Bronchial epithelial cell (primary cell): Measurements from ENCODE around the gene FOXN3. TPM values are rescaled to one million over a fixed set of nuclear protein-coding genes. Genes with fewer than 3 reads are reported as not detected.
"Not testable (repeated sequence)": the region's sequence is repeated elsewhere in the genome, so short reads cannot be mapped to it uniquely, and the experiment has no call there.

Experiments
- DNase-seq: peaks from one replicate; pipeline ENCODE4 v3.0.0-alpha.2; 2010; ENCODE audit warnings: low read depth
- FAIRE-seq: peaks from 2 replicates; lab custom pipeline; 2011; peaks lifted over from hg19 to GRCh38; lab: Jason Lieb, UNC
- H3K27me3 ChIP-seq: 2 replicates; pipeline ENCODE4 v1.5.1; 2011; ENCODE audit warnings: low read length; ENCODE audit not compliant: control insufficient read depth, insufficient read depth
- H3K36me3 ChIP-seq: 2 replicates; pipeline ENCODE4 v1.5.1; 2011; ENCODE audit warnings: low read length; ENCODE audit not compliant: control insufficient read depth, insufficient read depth
- H3K4me3 ChIP-seq: 2 replicates; pipeline ENCODE4 v1.5.1; 2011; ENCODE audit warnings: mild to moderate bottlenecking, low read depth, low read length, control low read depth
- CTCF ChIP-seq: IDR thresholded peaks from 2 replicates; pipeline ENCODE4 v1.5.1; 2011; ENCODE audit warnings: mild to moderate bottlenecking, moderate library complexity, low read length, control low read depth, inconsistent platforms; ENCODE audit not compliant: insufficient read depth, severe bottlenecking
- total RNA-seq: library from RNA; depleted of rRNA; stranded (reverse); fragments of >200 nt; gene quantifications from 2 replicates; pipeline ENCODE4 v1.2.1, GENCODE V29; 2014

FOXN3 gene
- total RNA-seq, 1 donor from 2014 or later: 5.8 TPM

GRCh38 chr14:89123851-89124250 is 293.2 kb downstream of the FOXN3 start:
- DNase-seq: no peak
- H3K27me3 ChIP-seq: peaks cover 5% of the 10 kb centered on the region
- FAIRE-seq: no peak
- H3K36me3 ChIP-seq: no peaks in the 10 kb centered on the region
- no peak for TF ChIP-seq CTCF
- H3K4me3 ChIP-seq: no peak overlapping the region

DNA sequence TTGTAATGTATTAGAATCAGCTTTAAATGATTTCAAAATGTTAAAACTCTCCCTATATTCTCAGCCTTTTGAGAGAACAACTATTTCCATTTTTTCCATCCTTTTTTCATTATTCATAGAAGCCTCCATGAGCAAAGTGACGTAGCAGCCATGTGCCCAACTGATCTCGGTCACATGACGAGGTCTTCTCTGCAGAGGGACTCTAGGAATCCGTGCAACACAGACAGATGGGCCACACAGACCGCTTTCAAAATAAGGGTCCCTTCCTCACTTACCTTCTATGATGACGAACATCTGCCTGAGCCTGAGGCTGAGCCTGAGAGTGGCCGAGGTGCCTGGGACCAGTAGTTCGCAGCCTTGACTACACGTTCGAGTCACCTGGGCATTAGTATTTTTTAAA is 293.8 kb downstream of the FOXN3 start:
- no peak for DNase-seq
- no peak overlapping the region for H3K4me3 ChIP-seq
- no peak for FAIRE-seq
- no peak for TF ChIP-seq CTCF
- no peaks in the 10 kb centered on the region for H3K36me3 ChIP-seq
- peaks cover 5% of the 10 kb centered on the region for H3K27me3 ChIP-seq

GRCh38 chr14:89121968-89122620 is 294.9 kb downstream of the FOXN3 start:
- H3K36me3 ChIP-seq: no peaks in the 10 kb centered on the region
- DNase-seq (no peak), FAIRE-seq (no peak)
- H3K4me3 ChIP-seq: no peak overlapping the region
- TF ChIP-seq CTCF: no peak
- H3K27me3 ChIP-seq: peaks cover 5% of the 10 kb centered on the region

DNA sequence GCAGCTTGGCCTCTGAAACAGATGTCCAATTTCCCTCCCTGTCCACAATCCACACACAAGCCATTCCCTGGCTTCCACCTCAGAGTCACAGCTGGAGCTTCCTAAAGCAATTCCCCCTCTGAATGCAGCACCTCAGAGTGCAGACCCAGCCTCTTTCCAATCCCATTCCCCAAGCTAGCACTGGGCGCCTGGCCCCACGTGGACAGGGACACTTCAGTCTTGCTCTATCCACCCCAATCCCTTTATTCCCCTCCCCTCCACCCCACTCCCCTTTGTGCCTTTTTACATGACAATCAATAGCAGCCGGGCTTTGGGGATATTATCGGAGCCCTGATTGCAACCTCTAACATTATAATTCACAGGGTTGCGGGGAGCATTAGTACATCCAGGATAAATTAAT is 300.0 kb downstream of the FOXN3 start:
- no peak for TF ChIP-seq CTCF

GRCh38 chr14:89114109-89114508 is 302.9 kb downstream of the FOXN3 start:
- H3K4me3 ChIP-seq: no peak overlapping the region
- TF ChIP-seq CTCF: no peak
- FAIRE-seq (no peak), DNase-seq (no peak)
- H3K36me3 ChIP-seq: no peaks in the 10 kb centered on the region
- H3K27me3 ChIP-seq: no peaks in the 10 kb centered on the region

More for the DNA sequence above, 300.0 kb downstream of the FOXN3 start:
- FAIRE-seq (no peak), DNase-seq (no peak)
- no peak overlapping the region for H3K4me3 ChIP-seq
- no peaks in the 10 kb centered on the region for H3K36me3 ChIP-seq
- H3K27me3 ChIP-seq: peaks cover 4% of the 10 kb centered on the region

GRCh38 chr14:89112720-89113119 is 304.3 kb downstream of the FOXN3 start:
- H3K36me3 ChIP-seq: no peaks in the 10 kb centered on the region
- DNase-seq (no peak), FAIRE-seq (no peak)
- no peak overlapping the region for H3K4me3 ChIP-seq
- H3K27me3 ChIP-seq: no peaks in the 10 kb centered on the region
- TF ChIP-seq CTCF: no peak

DNA sequence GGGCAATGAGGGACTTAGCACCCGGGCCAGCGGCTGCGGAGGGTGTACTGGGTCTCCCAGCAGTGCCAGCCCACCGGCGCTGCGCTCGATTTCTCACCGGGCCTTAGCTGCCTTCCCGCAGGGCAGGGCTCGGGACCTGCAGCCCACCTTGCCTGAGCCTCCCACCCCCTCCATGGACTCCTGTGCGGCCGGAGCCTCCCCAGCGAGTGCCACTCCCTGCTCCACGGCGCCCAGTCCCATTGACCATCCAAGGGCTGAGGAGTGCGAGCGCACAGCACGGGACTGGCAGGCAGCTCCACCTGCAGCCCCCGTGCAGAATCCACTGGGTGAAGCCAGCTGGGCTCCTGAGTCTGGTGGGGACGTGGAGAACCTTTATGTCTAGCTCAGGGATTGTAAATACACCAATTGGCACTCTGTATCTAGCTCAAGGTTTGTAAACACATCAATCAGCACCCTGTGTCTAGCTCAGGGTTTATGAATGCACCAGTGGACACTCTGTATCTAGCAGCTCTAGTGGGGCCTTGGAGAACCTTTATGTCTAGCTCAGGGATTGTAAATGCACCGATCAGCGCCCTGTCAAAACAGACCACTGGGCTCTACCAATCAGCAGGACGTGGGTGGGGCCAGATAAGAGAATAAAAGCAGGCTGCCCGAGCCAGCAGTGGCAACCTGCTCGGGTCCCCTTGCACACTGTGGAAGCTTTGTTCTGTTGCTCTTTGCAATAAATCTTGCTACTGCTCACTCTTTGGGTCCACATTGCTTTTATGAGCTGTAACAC is 305.1 kb downstream of the FOXN3 start:
- H3K4me3 ChIP-seq, H3K36me3 ChIP-seq, DNase-seq, FAIRE-seq, H3K27me3 ChIP-seq: not testable (repeated sequence)

- not testable (repeated sequence) for H3K27me3 ChIP-seq, DNase-seq, FAIRE-seq, H3K4me3 ChIP-seq, H3K36me3 ChIP-seq
These were observed 305.8 kb downstream of the FOXN3 start for GRCh38 chr14:89111232-89111631.
